GM04504 (cell line): ENCODE measurements around the gene CC2D1A.

Experiments used
- DNase-seq: peaks from one replicate; pipeline ENCODE4 v3.0.0-alpha.2; 2012; ENCODE audit warnings: low read depth

The CC2D1A gene

DNA sequence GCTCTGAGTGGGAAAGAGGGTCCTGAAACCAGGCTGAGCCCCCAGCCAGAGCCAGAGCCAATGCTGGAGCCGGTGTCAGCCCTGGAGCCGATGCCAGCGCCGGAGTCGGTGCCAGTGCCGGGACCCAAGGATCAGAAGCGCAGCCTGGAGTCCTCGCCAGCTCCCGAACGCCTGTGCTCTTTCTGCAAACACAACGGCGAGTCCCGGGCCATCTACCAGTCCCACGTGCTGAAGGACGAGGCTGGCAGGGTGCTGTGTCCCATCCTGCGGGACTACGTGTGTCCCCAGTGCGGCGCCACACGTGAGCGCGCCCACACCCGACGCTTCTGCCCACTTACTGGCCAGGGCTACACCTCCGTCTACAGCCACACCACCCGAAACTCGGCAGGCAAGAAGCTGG is 28.7 kb upstream of the CC2D1A start:
- no peak for DNase-seq

DNA sequence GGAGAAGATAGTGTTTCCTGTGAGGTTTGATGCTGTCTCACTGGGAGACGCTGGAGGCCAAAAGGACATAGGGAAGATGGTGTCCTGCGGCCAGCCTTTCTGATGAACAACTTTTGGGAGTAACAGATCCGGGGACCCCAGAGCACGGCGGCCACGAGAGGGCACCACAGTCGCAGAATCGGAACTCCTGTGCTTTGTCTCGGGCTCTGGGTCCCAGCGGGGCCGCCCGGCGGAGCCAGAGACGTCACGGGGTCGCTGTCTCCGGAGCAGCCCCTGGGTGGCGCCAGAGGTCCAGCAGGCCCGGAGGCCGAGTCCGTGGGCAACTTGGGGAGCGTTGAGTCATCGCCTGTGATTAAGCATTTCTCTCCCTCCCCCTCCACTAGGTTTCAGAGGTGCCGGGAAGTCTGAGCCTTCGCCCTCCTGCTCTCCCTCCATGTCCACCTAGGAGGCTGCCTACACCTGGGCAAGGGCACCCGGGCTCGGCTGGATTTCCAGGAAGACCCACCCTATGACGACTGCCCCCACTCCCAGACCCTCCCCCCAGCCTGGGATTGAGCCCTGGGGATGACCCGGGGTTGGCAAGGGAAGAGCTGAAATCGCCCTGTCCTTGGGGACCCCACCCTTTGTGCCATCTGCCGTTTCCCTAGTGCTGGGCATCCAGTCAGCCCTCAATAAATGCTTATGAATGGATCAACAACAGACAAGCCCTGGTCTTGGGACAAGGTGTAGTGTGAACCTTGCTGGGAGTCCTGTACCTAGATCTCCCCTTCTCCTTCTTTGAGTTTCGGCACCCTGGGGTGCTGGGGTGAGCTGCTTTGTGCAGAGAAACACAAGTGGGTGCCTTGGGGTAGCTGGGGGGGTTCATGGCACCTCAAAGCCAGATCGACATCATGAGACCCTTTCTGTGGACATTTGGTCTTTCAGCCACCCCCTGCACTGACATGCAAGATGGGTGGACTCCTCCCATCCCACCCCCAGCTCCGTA is 25.6 kb upstream of the CC2D1A start:
- peak; percentile 93 for DNase-seq

DNA sequence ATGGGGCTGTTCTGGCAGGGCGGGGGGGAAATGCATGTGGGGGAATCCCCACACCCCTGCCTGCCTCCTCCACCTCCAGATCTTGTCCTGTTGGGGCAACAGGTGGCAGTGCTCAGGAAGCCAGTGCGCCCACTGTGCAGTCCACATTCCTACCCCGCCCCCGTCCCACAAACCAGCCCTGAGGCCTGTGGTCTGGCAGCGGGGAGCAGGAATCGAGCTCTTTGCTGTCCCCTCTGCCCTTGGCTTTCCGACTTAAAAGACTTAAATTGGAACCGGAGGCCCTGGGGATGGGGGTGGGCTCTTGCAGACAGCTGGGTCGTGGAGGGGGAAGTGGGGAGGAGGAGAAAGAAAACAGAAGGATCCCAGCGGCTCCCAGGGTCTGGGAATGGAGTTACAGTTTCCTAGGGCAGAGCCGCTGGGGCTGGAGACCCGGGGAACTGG is 24.7 kb upstream of the CC2D1A start:
- DNase-seq = no peak

DNA sequence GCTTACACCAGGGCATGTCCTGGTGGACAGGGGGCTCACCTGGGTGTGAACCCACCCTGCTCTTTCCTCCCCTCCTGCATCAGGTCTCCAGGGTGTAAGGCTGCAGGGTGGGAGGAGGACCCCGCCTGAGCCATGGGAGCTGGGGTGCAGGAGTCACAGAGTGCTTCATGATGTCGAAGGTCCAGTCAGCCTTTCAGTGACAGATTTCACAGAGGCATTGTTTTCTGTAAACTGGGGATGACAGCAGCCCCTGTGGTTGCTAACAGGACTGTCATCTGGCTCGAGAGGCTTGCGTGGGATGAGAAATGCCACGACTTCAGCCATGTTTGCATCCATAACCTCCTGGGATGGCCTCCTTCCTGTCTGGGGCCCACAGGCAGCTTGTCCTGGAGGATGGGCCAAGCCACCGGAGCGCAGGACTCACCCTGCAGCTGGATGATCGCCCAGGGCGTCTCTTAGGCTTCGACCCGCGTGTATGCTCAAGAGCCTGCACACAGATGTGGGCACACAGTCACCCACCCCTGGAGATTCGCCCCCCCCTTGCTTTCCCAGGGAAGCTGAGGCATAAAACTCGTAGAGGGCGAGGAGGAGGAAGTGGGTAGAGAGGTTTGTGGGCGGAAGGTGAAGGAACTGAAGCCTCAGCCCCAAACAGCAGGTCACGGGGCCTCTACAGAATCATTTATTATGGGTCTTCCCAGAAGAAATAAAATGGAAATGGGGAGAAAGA is 24.1 kb upstream of the CC2D1A start:
- no peak for DNase-seq

DNA sequence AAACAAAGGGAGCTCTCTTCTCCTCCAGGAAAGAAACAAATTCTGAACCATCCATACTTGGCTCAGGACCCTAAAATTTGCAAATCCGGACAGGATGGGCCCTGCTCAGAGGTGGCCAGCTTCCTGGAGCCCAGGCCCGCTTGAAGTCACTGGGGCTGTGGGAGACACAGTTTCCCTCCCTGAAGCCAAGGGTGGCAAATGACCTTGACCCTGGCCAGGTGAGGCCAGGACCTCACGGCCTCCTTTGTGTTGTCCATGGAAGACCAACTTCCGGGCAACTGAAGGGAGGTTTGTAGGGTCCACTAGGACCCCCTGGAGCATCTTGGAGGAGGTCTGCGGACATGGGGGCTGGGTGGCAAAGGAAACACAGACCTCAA is 23.6 kb upstream of the CC2D1A start:
- DNase-seq = no peak

DNA sequence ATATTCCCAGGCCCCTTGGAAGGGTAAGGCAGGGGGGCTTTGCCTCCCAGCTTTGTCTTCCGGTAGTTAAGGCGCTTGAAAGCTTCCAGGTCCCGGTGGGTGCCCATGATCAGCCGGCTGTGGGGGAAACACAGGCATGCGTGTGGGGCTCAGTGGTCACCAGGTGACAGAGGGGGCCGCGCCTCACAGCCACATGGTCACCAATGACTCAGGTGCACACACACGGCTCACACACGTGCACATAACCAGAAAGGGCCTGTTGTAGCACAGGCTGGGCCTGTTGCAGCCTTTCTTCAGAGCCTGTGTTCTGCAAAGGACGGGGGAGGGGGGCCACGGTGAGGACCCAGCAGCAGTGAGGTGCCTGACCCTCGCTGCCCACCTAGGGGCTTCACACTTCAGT is 23.2 kb upstream of the CC2D1A start:
- no peak for DNase-seq

DNA sequence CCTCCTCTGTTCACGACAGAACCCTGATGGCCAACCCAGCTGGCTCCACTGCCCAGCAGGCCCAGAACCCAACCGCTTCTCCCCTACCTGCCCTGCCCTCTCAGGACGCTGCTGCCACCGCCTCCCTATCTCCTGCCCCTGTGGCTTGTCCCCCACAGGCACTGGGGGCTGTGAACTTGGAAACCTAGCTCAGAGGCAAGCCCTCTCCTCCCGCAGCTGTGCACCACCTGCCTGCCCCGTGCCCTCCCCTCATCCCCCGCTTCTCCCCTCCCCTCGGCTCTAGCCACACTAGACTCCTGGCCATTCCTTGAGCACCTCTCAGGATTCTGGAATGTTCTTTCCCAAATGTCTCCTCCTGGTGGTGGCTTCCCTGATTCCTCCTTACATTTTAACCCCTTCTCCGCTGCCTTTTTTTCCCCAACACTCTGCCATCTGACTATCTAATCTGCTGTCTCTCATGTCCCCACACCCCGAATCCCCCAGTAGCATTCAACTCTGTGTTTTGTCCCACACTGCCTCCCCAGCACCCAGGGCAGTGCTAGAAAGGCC is 22.4 kb upstream of the CC2D1A start:
- DNase-seq = no peak

DNA sequence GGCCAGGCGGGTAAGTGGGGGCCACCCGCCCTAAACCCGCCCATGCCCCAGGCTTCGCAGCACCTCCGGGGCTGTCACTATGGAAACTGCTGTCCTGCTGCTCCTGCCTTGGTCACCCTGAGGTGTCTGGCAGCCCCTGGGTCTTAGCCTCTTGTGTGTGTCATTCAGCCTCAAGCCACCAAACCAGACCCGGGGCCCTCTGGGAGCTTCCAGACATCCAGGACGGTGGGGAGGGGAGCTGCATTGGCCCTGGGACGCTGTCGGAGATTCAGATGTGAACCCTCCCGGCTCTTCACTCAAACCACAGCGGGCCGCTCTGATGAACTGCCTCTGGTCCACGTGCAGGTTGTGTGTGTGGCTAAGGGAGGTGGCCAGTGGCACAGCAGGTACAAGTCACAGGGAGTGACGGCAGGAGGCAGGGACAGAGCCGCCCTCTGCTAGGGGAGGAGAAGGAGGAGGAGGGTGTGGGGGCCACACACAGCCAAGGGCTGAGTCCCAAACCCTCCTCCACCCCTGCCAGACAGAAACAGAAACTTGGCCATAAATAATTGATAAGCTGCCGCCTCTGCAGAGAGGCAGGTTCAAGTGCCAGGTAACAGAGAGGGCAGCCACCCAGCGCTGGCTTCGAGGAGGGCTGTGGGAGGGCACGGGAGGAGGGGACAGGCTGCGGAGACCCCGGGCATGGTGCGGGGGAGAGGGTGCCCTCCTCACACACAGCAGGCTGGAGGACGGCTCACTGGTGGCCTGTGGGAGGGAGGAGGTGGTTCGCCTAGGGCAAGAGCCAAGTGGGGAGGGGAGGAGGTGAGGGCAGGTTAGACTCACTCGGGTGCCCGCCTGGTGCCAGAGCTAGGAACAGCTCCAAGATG is 21.0 kb upstream of the CC2D1A start:
- no peak for DNase-seq

DNA sequence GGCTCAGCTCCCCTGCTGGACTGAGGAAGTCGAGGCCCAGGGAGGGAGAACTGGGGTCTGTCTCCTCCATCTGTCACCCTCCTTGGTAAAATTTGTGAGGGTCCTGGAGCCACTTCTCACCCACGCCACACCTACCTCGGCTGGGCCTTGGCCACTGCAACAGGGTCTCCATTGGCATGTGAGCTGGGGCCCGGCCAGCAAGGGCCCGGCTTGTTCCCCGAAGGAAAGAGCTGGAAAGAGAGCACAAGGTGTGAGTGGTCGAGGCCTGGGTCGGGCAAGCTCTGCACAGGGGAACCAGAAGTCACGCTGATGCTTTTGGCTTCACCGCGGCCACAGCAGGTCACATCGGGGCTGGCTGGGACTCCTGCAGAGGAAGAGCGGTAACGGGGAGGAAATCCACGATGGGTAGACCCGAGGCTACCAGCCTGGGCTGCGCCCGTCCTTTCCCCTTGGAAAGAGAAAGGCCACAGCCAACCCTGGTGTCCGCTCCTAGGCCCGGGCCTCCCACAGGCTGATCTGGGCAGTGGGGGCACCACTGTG is 20.1 kb upstream of the CC2D1A start:
- DNase-seq = no peak

DNA sequence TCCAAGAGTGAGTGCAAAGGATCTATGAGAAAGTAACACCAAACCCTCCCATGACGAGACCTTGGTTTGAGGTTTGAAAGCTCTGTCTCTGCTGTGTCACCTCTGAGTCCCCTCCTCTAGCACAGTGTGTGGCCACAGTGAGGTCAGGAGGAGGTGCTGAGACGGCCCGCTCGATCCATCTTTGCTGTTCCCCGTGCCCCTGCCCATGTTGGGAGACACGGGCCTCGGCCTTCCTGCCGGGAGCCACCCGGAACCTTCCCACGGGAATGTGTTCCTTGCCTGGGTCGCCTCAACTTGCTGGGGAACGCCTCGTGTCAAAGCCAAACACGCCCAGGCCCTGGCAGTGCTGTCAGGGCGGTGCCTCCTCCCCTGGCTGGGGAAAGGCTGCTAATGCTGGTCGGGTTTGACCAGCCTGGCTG is 19.0 kb upstream of the CC2D1A start:
- DNase-seq = no peak

DNA sequence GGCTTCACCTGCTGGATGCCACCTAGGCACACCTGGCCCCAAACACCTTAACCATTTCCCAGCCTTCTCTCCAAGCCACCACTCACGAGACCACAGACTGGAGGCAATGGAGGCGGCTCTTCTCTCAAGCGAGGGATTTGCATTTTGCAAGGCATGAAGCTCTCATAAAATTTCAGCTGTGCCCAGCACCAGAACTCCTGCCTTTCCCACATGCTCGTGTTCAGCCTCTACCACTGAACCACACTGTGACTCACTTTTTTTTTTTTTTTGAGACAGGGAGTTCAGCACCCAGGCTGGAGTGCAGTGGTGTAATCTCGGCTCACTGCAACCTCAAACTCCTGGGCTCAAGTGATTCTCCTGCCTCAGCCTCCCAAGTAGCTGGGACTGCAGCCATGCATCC is 18.5 kb upstream of the CC2D1A start:
- DNase-seq = peak; percentile 46

DNA sequence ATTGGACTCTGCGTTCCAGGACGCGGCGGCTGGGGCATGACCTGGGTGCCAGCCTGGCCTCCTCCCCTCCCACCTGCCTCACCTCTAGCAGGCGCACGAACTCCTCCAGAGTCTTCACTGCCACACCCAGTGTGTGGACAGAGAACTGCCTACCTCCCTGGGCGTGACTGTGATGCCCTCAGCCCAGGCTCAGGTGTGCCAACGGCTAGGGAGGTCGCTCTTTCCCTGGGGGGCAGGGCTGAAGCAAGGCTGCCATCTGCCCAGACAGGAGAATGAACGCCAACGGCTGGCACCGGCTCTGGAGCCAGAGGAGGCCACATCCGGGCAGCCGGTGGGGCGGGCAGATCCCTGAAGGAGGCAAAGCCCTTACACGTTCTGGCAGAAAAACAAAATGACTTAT is 17.7 kb upstream of the CC2D1A start:
- DNase-seq = no peak

DNA sequence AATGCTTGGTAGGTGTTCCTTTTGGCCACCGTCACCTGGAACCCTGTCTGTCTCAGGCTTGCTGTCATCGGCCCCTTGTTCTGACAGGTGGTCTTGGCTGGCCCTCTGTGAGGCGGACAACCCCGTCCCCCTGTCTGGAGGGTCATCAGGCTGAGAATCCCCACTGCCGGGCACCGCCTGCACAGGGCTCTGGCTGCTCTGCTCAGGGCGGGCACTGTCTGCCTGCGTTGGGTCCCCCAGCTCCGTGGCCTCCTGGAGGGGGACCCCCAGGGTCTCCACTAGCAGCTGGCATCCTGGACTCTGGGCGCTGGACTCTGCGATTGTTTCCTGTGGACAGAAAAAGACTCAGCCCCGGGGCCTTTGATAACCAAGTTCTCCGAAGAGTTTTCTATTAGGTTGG is 15.9 kb upstream of the CC2D1A start:
- DNase-seq = no peak

DNA sequence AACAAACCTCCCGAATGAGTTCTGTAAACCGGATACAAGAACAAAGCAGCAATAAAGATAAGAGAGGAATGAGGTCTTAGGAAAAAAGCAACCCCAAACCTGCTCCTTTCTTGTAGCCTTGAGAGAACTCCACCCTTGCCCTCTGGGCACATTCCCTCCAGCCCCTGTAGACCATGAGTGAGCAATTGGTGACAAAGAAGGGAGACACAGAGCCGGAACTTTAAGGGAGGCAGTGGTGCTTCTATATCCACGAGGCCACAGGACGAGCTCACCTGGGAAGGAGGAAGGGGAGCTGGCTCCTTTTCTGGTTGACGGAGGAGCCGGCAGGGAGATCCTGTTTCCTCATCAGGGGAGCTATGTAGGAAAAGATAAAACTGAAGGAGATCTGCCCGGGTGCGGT is 13.1 kb upstream of the CC2D1A start:
- no peak for DNase-seq

DNA sequence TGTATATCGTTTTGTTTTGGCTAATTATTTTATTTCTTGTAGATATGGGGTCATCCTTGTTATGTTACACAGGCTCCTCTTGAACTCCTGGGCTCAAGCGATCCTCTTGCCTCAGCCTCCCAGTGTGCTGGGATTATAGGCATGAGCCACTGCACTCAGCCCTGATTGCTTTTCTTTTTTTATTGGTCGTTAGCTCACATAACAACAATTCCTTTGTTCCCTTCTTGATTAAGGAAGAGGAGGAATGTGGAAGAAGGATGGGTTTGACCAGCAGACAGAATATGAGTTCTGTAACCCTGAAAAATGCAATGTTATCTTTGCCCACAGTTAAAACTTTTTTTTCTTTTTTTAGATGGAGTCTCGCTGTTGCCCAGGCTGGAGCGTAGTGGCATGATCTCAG is 11.4 kb upstream of the CC2D1A start:
- DNase-seq = no peak

DNA sequence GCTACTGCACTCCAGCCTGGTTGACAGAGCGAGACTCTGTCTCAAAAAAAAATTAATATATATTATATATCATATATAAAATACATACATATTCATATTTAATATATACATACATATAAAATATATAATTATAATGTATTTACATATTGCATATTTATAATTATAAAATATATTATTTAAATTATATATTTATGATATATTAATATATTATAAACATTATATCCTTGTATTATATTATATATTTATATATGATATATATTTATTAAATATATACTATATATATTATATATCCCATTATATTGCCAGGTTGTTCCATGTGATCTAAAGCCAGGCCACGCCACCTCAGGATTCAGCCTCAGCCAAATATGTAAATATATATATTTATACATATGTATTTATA is 9.8 kb upstream of the CC2D1A start:
- DNase-seq = no peak

DNA sequence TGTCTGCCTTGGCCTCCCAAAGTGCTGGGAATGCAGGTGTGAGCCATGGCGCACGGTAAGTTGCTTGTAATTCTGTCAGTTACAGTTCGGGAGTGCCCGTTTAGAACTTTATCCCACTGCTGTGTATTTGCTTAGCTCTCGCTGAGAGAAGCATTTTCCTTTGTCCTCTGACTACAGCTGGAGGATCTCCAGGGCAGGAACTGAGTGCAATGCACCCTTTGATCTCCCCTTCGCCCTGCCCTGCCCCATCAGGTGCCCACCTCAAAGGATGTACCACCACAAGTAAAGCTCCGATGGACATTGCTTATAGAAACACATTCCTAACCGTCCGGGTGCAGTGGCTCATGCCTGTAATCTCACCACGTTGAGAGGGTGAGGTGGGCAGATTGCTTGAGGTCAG is 6.6 kb upstream of the CC2D1A start:
- DNase-seq = no peak

DNA sequence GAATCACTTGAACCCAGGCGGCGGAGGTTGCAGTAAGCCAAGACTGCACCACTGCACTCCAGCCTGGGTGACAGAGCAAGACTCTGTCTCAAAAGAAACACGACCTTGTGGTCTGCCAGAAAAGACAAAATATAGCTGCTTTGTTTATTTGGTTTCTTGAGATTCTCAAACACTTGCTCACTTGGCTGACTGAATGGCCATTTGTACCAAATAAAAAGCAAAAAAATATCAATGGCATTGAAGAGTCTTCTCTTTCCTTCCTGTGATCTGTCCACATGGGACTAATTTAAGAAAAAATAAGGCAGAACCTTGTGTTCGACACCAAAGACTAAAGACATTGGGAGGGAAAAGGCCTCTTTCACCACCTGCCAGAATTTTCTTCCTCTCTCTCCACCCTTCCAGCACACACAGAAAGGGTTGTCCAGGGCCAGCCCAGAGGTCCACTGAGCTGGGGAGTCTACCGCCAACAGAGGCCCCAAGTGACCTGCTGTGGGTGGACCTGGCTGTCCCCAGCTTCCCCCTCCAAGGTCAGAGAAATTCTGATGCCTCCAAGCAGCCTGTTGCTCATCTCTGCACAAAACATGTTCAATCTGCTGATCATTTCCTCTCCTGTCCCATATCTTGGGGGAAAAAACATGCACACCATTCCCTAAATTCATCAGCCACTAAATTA is 6.0 kb upstream of the CC2D1A start:
- DNase-seq = no peak

DNA sequence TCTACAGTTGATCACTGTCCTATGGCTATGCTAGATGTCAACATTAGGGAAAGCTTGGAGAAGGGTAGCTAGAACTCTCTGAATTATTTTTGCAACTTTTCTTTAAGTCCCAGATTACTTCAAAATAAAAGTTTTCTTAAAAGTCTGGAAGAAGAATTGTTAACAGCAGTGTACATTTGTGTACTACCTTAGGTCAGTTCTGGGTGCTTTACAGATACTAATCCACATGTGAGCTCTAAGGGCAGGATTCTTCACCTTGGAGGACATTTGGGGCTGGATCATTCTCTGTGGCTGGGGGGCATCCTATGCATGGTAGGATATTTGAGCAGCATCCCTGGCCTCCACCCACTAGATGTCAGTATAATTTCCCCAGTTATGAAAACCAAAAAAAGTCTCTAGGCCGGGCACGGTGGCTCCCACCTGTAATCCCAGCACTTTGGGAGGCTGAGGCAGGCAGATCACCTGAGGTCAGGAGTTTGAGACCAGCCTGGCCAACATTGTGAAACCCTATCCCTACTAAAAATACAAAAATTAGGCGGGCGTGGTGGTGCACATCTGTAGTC is 2.9 kb upstream of the CC2D1A start:
- no peak for DNase-seq

DNA sequence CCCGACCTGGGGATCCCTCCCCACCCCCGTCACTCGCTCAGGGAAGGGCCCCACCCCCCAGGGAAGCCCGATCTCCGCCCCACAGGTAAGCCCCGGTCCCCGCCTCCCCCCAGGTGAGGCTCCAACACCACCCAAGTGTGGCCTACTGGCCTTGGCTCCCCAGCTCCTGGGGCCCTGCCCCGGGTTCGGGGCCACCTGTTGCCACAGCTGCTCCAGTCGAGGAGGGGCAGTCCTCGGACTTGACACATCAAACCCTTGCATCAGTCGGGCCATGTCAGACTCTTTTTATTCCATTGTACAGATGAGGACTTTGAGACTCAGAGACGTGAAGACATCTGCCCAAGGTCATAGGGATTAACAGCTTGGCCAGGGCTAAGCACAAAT is 512 bp downstream of the CC2D1A start:
- no peak for DNase-seq

DNA sequence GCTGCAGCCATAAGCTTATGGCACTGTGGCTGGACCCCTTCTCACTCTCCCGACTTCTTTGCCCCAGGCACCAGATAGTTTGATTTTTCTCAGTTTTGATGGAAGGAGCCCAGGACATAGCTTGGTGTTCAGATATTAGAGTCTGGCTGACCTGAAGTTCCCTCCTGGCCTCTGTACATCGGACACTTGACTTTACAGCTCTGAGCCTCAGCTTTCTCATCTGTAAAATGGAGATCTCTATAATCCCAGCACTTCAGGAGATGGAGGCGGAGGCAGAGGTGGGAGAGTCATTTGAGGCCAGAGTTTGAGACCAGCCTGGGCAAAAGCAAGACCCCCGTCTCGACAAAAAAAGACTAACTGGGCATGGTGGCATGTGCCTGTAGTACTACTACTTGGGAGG is 909 bp downstream of the CC2D1A start:
- no peak for DNase-seq
